Measurements from ENCODE around the gene GYPC.
"Not testable (repeated sequence)": the region's sequence is repeated elsewhere in the genome, so short reads cannot be mapped to it uniquely, and the experiment has no call there.

Gene GYPC, protein sequence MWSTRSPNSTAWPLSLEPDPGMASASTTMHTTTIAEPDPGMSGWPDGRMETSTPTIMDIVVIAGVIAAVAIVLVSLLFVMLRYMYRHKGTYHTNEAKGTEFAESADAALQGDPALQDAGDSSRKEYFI

DNA sequence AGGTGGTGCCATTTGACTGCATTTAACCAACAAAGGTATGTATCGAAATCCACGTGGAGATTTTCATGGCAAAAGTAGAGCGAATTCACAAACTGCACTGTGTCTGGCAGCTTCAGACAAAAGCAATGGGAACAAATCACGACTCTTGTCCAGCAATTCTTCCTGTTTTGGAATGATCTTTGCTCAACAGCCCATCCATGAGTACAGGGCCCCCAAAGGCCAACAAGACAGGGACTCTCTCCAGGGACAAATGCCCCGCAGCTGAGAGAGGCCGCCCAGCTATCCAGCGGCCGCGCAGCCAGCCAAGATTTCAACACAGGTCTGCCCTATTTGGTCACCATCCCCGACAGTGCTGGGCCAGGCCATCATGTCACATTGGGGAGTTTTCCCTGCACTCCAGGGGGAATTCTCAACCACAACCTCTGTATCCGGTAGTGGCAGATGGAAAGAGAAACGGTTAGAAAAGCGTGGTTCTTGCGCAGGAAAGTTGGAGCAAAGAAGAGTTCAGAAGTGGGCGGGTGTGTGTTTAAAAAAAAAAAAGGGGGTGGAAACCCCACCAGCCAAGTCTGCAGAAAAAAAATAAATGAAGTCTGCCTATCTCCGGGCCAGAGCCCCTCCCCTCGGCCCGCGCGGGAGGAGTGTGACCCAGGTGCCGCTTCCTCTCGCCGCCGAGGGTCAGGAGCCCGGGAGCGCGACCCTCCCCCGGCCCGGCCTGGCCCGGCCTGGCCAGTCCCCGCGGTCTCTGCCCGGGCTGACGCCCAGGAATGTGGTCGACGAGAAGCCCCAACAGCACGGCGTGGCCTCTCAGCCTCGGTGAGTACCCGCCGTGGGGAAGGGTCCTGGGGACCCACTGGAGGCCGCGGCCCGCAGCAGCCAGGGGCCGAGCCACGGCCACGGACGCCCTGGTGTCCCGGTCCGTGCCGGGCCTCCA lies at the start of gene GYPC:
GYPC (plus strand) TSS at position 659 of the 931 bp plus-strand sequence; CDS start at position 765, 106 bp downstream.
- DNase-seq = peak; percentile 72

- DNase-seq = no peak
Measured at GRCh38 chr2:126614524-126615227, 41.3 kb upstream of the GYPC start.

GRCh38 chr2:126616606-126617069 lies 39.3 kb upstream of the GYPC start:
- no peak for DNase-seq

- no peak for DNase-seq
Measured at GRCh38 chr2:126620302-126620701, 35.7 kb upstream of the GYPC start.

GRCh38 chr2:126623000-126623399 lies 33.0 kb upstream of the GYPC start:
- no peak for DNase-seq

DNA sequence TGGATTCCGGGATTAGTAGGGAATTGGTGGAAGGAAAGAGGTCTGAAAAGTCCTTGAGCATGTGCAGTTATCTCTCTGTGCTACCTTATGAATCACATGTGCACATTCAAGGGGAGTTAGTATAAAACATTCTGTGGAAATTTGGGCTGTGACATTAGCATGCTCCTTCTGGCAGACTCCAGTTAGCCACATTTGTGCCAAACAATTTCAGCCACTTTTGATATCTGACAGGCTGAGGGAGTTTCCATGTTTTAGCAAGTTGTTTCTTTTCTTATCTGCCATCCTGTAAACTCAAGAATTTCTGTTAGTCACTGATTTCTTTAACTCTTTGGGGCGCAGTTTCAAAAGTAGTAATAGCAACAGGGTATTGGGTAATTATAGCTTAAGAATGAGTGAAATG lies 28.3 kb upstream of the GYPC start:
- DNase-seq = no peak

DNA sequence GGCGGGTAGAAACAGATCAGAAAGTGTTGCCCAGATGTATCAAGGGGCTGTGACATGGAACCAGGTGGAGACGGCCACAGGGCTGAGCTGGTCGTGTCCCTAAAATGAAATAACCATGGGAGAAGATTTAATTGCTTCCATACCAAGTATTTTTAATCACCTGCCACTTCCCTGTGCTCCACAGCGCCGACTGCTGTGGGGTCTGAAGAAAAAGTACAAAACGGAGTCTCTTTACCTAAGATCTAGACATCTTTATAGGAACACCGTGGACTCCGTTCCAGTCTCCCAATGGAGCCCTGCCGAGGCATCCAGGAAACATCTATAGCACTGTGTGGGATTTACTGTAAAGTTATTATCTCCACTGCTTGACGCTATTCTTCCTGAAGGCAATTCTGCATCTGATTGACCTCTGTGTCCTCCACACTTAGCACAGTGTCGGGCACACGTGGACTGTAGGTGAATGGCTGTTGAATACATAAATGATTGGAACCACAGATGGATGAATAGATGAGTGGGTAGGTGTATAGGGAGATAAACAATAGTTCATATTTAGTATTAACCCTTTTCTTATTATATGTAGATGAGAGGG lies 21.6 kb upstream of the GYPC start:
- DNase-seq = no peak

GRCh38 chr2:126635281-126635680 lies 20.7 kb upstream of the GYPC start:
- DNase-seq = no peak

DNA sequence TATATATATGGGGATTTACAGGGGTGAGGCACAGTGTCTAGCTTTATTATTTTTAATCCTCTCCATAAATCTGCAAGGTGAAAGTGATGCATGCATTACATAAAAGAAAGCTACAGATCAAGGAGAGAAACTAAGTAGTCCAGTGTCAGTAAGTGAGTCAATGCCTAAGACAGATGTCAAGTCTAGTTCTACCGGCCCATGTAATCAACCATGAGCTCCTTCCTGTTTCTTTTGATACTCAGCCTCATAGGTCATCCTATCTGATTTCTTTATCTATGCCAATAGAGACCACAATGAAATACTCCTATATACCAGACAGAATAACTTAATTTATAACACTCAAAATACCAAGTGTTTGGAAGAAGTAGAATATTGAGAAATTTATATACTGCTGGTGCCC lies 20.2 kb upstream of the GYPC start:
- DNase-seq = no peak

DNA sequence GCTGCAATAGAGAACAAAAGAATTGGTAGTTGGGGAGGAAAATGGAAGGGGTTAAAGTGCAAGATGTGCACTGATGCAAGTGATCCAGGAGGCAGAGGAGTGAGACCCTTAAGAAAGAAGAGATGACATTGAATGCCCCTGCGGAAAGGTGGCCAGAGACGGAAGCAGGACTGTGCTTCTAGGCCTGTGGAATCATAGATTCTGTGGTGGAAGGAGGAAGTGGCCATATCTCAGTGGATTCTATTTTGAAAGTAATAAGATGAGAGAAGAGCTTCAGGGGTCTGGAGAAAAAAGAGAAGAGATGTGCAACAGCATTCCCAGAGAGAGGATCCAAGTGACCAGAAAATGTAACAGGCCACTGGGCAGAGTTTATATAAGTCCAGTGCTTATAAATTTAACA lies 18.6 kb upstream of the GYPC start:
- DNase-seq = no peak

- DNase-seq = no peak
Measured at GRCh38 chr2:126638746-126639145, 17.2 kb upstream of the GYPC start.

- DNase-seq = no peak
Measured at GRCh38 chr2:126639276-126639675, 16.7 kb upstream of the GYPC start.

DNA sequence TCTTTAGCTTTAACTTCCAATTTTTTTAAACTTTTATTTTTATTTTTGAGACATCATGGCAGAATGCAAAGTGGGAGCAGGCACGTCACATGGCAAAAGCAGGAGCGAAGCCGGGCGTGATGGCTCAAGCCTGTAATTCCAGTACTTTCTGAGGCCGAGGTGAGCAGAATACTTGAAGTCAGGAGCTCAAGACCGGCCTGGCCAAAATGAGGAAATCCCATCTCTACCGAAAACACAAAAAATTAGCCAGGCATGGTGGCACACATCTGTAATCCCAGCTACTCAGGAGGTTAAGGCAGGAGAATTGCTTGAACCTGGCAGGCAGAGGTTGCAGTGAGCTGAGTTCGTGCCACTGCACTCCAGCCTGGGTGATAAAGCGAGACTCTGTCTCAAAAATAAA lies 14.7 kb upstream of the GYPC start:
- DNase-seq = not testable (repeated sequence)

GRCh38 chr2:126642031-126642430 lies 13.9 kb upstream of the GYPC start:
- DNase-seq = no peak

DNA sequence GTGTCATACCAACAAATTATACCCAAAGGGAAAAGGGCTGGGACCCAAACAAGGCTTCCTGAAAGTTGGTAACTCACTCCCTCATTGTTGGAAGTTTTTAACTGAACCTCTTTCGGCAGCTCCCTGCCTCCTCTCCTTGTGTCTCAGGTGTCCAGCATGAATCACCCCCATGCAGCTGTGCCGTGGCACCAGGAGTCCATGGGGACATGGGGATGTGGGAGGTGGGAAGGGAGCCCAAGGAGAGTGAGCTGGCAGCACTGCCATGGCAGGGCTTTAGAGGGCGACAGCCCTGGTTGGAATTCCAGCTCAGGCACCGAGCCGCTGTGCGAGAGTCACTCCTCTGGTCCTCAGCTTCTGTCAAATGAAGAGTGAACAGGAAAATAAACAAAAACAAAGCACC lies 12.5 kb upstream of the GYPC start:
- no peak for DNase-seq

- no peak for DNase-seq
Measured at GRCh38 chr2:126643972-126644371, 12.0 kb upstream of the GYPC start.

- no peak for DNase-seq
Measured at GRCh38 chr2:126644630-126645191, 11.2 kb upstream of the GYPC start.

GRCh38 chr2:126645211-126645618 lies 10.7 kb upstream of the GYPC start:
- DNase-seq = no peak

DNA sequence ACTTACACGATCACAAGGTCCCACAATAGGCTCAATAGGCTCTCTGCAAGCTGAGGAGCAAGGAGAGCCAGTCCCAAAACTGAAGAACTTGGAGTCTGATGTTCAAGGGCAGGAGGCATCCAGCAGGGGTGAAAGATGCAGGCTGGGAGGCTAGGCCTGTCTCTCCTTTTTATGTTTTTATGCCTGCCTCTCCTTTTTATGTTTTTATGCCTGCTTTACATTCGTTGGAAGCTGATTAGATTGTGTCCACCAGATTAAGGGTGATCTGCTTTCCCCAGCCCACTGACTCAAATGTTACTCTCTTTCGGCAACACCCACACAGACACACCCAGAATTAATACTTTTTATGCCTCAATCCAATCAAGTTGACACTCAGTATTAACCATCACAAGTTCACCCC lies 9.9 kb upstream of the GYPC start:
- DNase-seq = no peak

DNA sequence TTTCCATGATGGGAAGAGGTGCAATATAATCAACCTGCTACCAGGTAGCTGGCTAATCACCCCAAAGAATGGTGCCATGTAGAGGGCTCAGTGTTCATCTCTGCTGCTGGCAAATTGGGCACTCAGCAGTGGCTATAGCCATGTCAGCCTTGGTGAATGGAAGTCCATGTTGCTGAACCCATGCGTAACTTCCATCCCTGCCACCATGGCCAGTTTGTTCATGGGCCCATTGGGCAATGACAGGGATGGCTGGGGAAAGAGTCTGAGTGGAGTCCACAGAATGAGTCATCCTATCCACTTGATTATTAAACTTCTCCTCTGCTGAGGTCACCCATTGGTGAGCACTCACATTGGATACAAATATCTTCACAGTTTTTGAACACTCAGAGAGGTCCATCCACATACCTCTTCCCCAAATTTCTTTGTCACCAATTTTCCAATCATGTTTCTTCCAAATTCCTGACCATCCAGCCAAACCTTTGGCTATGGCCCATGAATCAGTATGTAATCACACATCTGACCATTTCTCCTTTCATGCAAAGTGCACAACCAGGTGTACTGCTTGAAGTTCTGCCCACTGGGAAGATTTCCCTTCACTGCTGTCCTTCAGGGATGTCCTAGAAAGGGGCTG lies 8.1 kb upstream of the GYPC start:
- DNase-seq = not testable (repeated sequence)

- not testable (repeated sequence) for DNase-seq
Measured at GRCh38 chr2:126648345-126648786, 7.6 kb upstream of the GYPC start.

- DNase-seq = no peak
Measured at GRCh38 chr2:126649101-126649500, 6.9 kb upstream of the GYPC start.
